Aorta (tissue), 5 donors: Measurements from ENCODE around the gene CFI. TPM values are rescaled to one million over a fixed set of nuclear protein-coding genes. Genes with fewer than 3 reads are reported as not detected.

Experiments
- ATAC-seq: fragments of 200-7000 bp; cut with Tn5 transposase; one replicate; pipeline ENCODE4 v1.9.1; 2022; ENCODE audit warnings: moderate library complexity; ENCODE audit not compliant: low FRiP score
- DNase-seq, 2 donors: peaks; one replicate each; pipeline ENCODE4 v3.0.0-alpha.2; 2020
- H3K27ac ChIP-seq, 2 donors: one replicate each; pipeline ENCODE4 v1.5.1; 2013; ENCODE audit warnings: low read length in 2 of 2, mild to moderate bottlenecking in 2 of 2, moderate library complexity in 2 of 2, control low read depth in 1 of 2, inconsistent platforms in 1 of 2, low read depth in 1 of 2
- H3K27me3 ChIP-seq, 2 donors: one replicate each; pipeline ENCODE4 v1.6.1; 2013; ENCODE audit warnings: control low read depth in 1 of 2, low read length in 1 of 2, mild to moderate bottlenecking in 1 of 2, moderate library complexity in 1 of 2; ENCODE audit not compliant: insufficient read depth in 2 of 2, control insufficient read depth in 1 of 2
- H3K36me3 ChIP-seq, 2 donors: one replicate each; pipeline ENCODE4 v1.6.1; 2013; ENCODE audit warnings: control low read depth in 1 of 2, low read length in 1 of 2, mild to moderate bottlenecking in 1 of 2; ENCODE audit not compliant: insufficient read depth in 2 of 2, control insufficient read depth in 1 of 2
- H3K4me1 ChIP-seq, 2 donors: one replicate each; pipeline ENCODE4 v1.6.1; 2013; ENCODE audit warnings: low read length in 2 of 2, control low read depth in 1 of 2, mild to moderate bottlenecking in 1 of 2, moderate library complexity in 1 of 2; ENCODE audit not compliant: insufficient read depth in 2 of 2, control insufficient read depth in 1 of 2
- H3K4me3 ChIP-seq, 2 donors: one replicate each; pipeline ENCODE4 v1.5.1; 2013; ENCODE audit warnings: low read length in 2 of 2, control low read depth in 1 of 2, mild to moderate bottlenecking in 1 of 2
- H3K9me3 ChIP-seq: one replicate; pipeline ENCODE4 v1.6.1; 2013; ENCODE audit warnings: mild to moderate bottlenecking, low read length; ENCODE audit not compliant: control insufficient read depth
- WGBS, 2 donors: extraction: QIAGEN DNeasy Blood & Tissue Kit; methylation state at CpG; one replicate each; pipeline ENCODE4 v1.1.7; 2013; 5-methylcytosine and 5-hydroxymethylcytosine counted together
- intact Hi-C, 2 donors: fragments of 100-400 bp; cut with DNase I; formaldehyde crosslinking; loops; one replicate each; pipeline versions ENCODE4 v1.14.2 to v1.15.0; 2022
- polyA plus RNA-seq, 2 donors: library from polyadenylated mRNA; stranded (reverse); fragments of 200-250 nt; gene quantifications; one replicate each; pipeline ENCODE4 v1.2.3, GENCODE V29; 2013
- total RNA-seq, 2 donors: library from RNA; stranded (reverse); fragmentation: NEBNext Ultra II Directional; extraction: Animal tissue kit (Norgen Biotek cat#: 25700); gene quantifications; one replicate each; pipeline ENCODE4 v1.2.1, GENCODE V29; 2021
- donor health status: healthy with polysubstance abuse.
- donor health status: Bipolar disorder and iron deficiency.
- donor health status: DM: no; HTN: no; CAD: no.
- donor health status: DM: no; HTN: no; CAD: no.
- donor health status: DM: yes; HTN: yes; CAD: no.

The CFI gene
- total and polyA plus RNA-seq, 4 donors = 1.0 to 64.5 (median 17.8) TPM

DNA sequence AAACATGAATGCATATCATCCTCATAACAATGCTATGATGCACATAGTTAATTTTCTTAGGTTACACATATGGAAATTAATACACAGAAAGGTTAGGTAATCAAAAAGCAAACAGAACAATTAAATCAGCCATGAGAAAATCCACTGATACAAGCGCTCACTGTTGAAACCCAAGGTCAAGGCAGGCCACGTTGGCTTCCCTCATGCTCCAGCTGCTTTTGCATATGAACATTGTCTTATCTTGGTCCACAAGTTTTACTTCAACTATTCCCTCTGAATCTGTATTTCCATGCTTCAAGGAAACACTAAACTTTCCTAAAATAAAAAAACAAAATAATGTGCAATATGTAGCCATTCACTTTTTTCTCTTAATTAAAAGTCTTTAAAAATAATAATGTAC is 37.4 kb downstream of the CFI start:
- no peak overlapping the region for H3K4me3 ChIP-seq
- intact Hi-C loops = no loop called here
- no peaks in the 10 kb centered on the region for H3K4me1 ChIP-seq
- no peaks in the 10 kb centered on the region for H3K27me3 ChIP-seq
- 71 to 73% methylated on average over 2 of the region's 2 CpGs for WGBS, 2 donors
- H3K27ac ChIP-seq = no peak overlapping the region
- ATAC-seq (no peak), DNase-seq (no peak)
- H3K9me3 ChIP-seq = no peaks in the 10 kb centered on the region
- H3K36me3 ChIP-seq = no peaks in the 10 kb centered on the region

DNA sequence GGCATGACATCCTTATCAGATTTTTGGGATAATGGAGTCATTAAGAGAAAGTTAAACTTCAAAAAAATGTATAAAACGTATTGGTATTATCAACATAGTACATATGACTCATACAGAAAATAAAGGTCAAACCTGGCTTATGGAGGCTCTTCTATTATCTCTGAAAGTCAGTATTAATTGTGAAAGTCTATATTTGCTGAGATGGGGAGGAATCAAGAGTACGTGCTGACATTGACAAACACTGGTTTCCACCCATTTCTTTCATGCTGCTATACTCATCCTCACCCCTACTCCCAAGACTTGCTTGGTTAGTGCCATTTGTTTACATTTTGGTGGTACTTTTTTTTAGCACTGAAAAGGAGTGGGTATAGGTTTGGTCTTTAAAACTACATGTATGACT is 41.1 kb downstream of the CFI start:
- Histone ChIP-seq H3K27me3 (no peaks in the 10 kb centered on the region), H3K36me3 (no peaks in the 10 kb centered on the region), H3K4me1 (no peaks in the 10 kb centered on the region), H3K27ac (no peak overlapping the region), H3K9me3 (no peaks in the 10 kb centered on the region), H3K4me3 (no peak overlapping the region)
- DNase-seq (no peak), ATAC-seq (no peak)
- intact Hi-C loops = no loop called here
- WGBS, 2 donors = 54 to 69% methylated on average over 2 of the region's 2 CpGs

DNA sequence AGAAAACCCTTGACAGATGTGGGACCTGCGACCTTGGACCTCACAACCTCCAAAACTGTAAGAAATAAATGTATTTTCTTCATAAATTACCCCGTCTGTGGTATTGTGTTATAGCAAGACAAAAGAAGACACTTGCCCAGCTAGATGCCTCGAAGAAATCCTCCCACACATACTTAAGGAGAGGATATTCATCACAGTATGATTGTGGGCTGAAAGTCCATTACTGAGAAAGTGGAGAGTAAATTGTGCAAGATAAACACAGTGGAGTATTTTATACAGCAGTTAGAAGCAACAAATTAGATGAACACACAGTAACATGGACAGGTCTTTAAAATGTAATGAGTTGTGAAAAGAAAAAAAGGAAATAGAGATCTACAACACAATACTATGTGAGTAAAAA is 46.1 kb downstream of the CFI start:
- Histone ChIP-seq H3K9me3 (no peaks in the 10 kb centered on the region), H3K4me1 (no peaks in the 10 kb centered on the region), H3K36me3 (no peaks in the 10 kb centered on the region), H3K27me3 (no peaks in the 10 kb centered on the region), H3K4me3 (no peak overlapping the region), H3K27ac (no peak overlapping the region)
- ATAC-seq (no peak), DNase-seq (no peak)
- 73 to 82% methylated on average over 3 of the region's 3 CpGs for WGBS, 2 donors
- intact Hi-C loops = no loop called here

DNA sequence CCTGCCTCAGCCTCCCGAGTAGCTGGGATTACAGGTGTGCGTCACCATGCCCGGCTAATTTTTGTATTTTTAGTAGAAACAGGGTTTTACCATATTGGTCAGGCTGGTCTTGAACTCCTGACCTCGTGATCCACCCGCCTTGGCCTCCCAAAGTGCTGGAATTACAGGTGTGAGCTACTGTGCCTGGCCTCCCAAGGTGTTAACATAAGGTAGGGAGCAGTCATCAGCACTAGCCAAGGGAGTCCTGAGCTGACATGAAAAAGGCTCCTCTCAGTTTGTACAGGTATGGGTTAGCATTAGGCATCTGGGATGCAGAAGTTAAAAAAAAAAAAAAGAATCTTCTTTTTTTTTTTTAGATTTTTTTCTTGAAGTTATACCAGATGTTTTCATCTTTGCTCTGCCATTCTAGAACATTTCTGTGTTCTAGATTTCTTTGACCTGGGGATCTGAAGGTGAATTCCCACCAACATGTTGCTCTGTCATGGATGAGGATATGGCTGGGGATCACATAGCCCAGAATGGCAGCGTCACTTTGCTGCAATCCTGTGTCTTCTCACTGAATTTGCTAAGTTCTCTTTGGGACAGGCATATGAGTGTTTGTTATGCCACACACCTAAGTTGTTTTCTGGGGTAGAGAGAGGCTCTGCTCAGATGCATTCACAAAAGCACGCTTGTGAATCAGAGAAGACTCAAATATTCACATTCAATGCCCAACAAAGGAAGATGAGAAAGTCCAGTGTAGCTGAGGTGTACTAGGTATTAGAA is 47.5 kb downstream of the CFI start:
- no peaks in the 10 kb centered on the region for H3K27me3 ChIP-seq
- H3K4me1 ChIP-seq = no peaks in the 10 kb centered on the region
- no peak overlapping the region for H3K27ac ChIP-seq
- WGBS, 2 donors = 81 to 83% methylated on average over 7 of the region's 7 CpGs
- intact Hi-C loops = no loop called here
- ATAC-seq (no peak), DNase-seq (no peak)
- no peaks in the 10 kb centered on the region for H3K9me3 ChIP-seq
- H3K4me3 ChIP-seq = no peak overlapping the region
- H3K36me3 ChIP-seq = no peaks in the 10 kb centered on the region

DNA sequence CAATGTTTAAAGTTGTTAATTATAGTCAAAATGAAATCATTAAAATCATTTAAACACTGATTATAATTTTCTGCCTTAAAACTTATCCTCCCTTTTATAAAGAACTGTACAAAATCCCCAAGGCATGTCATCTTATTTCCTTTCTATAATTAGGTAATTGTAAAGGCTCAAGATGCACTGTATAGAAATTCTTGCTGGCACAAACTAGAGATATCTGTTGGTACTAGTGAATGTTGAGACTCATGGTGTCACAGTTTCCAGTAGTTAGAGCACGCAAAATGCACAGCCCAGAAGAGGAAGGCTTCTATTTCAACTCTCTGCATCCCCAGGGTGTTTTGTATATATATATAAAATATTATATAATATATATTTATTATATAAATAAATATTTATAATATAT is 49.3 kb downstream of the CFI start:
- no peak for ATAC-seq
- H3K27me3 ChIP-seq = no peaks in the 10 kb centered on the region
- WGBS, 2 donors = 0% methylated on average over 1 of the region's 1 CpG
- H3K4me1 ChIP-seq = no peaks in the 10 kb centered on the region
- no peaks in the 10 kb centered on the region for H3K9me3 ChIP-seq
- intact Hi-C loops = no loop called here
- DNase-seq = no peak
- no peaks in the 10 kb centered on the region for H3K36me3 ChIP-seq
- H3K27ac ChIP-seq = no peak overlapping the region
- H3K4me3 ChIP-seq = no peak overlapping the region

DNA sequence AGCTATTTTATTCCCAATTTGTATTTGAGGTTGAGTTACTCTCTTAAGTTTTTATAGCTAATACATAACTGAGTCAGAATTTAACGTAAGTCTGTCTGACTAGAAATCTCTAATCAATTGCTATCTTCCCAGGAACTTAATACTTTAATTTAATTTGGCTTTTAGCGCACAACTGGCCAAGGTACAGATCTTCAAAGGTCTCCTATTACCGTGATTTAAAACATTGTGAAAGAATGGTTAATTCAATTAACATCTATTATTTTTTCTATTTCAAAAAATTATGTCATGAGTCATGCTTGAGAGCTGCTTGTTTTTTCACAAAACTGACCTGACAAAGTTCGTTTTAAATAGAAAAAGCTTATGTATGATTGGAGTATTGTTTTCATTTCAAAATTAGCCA is 49.9 kb downstream of the CFI start:
- Histone ChIP-seq H3K27ac (no peak overlapping the region), H3K36me3 (no peaks in the 10 kb centered on the region), H3K9me3 (no peaks in the 10 kb centered on the region), H3K4me3 (no peak overlapping the region), H3K4me1 (no peaks in the 10 kb centered on the region), H3K27me3 (peaks cover 0 to under 1% of the 10 kb centered on the region in 2 donors)
- no peak for DNase-seq
- no peak for ATAC-seq
- intact Hi-C loops = no loop called here
- WGBS, 2 donors = 74 to 78% methylated on average over 4 of the region's 4 CpGs

DNA sequence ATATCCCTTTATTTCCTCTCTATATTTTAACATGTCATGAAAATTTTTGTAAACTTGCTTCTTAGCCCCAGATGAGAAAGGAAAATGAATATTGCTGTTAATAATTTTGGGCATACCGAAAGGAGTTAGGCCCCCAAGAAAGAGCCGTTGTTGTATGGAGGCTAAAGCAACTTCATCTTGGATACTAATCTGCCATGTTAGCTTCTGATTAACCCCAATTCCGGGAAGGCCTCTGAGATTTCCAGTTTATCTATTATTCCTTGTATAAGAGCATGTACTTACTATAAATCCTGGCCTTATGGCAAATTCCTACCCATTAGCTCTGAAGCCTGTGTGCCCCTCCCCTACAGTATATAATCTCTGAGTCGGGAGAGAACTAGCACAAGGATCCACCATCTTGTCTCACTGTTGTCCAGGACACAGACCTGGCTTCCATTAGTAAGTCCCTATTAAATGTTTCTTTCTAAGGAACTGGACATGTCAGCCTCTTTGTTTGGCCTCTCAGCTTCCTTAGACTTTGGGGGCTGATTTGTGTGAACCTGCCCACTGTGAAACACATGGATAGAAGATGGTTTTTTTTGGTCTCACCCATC is 51.1 kb downstream of the CFI start:
- no peak overlapping the region for H3K27ac ChIP-seq
- peaks cover 0 to 3% of the 10 kb centered on the region in 2 donors for H3K27me3 ChIP-seq
- intact Hi-C loops = no loop called here
- no peak overlapping the region for H3K4me3 ChIP-seq
- no peaks in the 10 kb centered on the region for H3K4me1 ChIP-seq
- no peaks in the 10 kb centered on the region for H3K36me3 ChIP-seq
- no peaks in the 10 kb centered on the region for H3K9me3 ChIP-seq
- no peak for DNase-seq
- WGBS, 2 donors = 74 to 79% methylated on average over 4 of the region's 4 CpGs
- ATAC-seq = no peak

DNA sequence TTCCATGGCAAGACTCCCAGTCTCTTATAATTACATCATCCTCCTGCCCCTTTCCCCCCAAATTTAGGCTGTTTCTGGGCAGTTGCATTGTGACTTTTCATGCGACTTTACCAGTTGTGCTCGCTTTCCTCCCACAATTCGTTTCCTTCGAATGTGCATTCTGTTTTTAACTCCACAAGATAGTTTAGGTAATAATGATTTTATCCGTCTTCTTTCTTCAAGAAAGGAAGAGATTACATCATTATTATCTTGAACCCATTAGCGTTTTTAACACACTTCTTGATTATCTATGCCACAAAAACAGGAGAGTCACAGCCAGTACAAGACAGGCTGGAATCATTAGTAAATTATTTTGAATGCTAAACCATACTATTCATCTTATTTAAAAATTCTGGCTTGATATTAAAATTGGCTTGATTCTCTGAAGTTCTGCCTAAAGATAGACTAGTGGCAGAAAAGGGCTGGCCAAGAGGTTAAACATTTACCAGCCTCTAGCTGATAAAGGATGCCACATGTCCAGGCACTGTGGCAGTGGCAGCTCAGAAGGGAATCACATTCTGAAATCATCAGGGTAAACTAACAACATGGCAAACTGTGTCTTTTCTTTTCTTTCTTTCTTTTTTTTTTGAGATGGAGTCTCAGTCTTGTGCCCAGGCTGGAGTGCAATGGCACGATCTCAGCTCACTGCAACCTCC is 52.3 kb downstream of the CFI start:
- no peak for DNase-seq
- no peak for ATAC-seq
- Histone ChIP-seq H3K4me3 (no peak overlapping the region), H3K4me1 (no peaks in the 10 kb centered on the region), H3K9me3 (no peaks in the 10 kb centered on the region), H3K36me3 (no peaks in the 10 kb centered on the region), H3K27ac (no peak overlapping the region), H3K27me3 (peaks cover 0 to 3% of the 10 kb centered on the region in 2 donors)
- intact Hi-C loops = no loop called here
- 73 to 74% methylated on average over 7 of the region's 7 CpGs for WGBS, 2 donors

DNA sequence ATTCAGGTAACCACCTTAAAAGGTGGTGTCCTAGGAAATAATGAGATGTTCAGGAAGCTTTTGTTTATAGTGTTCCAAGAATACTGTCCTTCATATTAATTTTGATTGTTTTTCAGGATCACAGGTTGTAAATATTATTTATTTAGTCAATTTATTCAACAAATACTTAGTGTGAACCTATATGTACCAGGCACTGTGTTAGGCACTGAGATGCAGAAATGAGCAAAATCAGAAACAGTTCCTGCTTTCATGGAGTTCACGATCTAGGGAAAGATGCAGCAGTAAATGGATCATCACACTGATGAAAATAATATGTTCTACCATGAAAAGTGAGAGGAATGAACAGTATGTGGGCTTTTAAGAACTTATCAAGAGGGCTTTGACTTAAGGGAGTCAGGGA is 53.7 kb downstream of the CFI start:
- 85 to 98% methylated on average over 1 of the region's 1 CpG for WGBS, 2 donors
- ATAC-seq = no peak
- intact Hi-C loops = no loop called here

More for the DNA sequence above, 53.7 kb downstream of the CFI start:
- Histone ChIP-seq H3K36me3 (no peaks in the 10 kb centered on the region), H3K4me3 (no peak overlapping the region), H3K4me1 (no peaks in the 10 kb centered on the region), H3K9me3 (no peaks in the 10 kb centered on the region), H3K27ac (no peak overlapping the region), H3K27me3 (peaks cover 0 to 3% of the 10 kb centered on the region in 2 donors)
- DNase-seq = no peak
